Gastroesophageal sphincter (tissue), 3 donors: ENCODE data around the gene CAPZB.

Source experiments
- CTCF ChIP-seq, 4 experiments: fragments of 200-600 bp in 2 of 4; fragments of 450-650 bp in 2 of 4; sonication (generic) in 1 of 4; IDR thresholded peaks; one replicate each; pipeline ENCODE4 v1.5.1; 2017 to 2019; ENCODE audit warnings: antibody characterized with exemption in 4 of 4, mild to moderate bottlenecking in 2 of 4, moderate library complexity in 2 of 4
- EP300 ChIP-seq: sonication (generic); formaldehyde crosslinking; IDR thresholded peaks from one replicate; pipeline ENCODE4 v1.6.1; 2017; ENCODE audit warnings: antibody characterized with exemption, mild to moderate bottlenecking
- POLR2A ChIP-seq, 2 donors: fragments of 450-650 bp; IDR thresholded peaks; one replicate each; pipeline ENCODE4 v1.6.1; 2017; ENCODE audit warnings: antibody characterized with exemption in 2 of 2, mild to moderate bottlenecking in 2 of 2, moderate library complexity in 1 of 2
- POLR2AphosphoS5 ChIP-seq: sonication (generic); formaldehyde crosslinking; IDR thresholded peaks from one replicate; pipeline ENCODE4 v1.6.1; 2017; ENCODE audit warnings: antibody characterized with exemption

GRCh38 chr1:19368964-19369363 lies 116.4 kb downstream of the CAPZB start:
- TF ChIP-seq CTCF (IDR thresholded peaks at IDR 0.05) (no peak), EP300 (no peak), POLR2A (IDR thresholded peaks at IDR 0.05) (no peak), POLR2AphosphoS5 (no peak)
